GM18507 (cell line): ENCODE data around the gene THAP7.
"Not testable (repeated sequence)": the region's sequence is repeated elsewhere in the genome, so short reads cannot be mapped to it uniquely, and the experiment has no call there.

Source experiments
- DNase-seq: peaks from one replicate; pipeline ENCODE4 v3.0.0; 2011; ENCODE audit warnings: low read depth; ENCODE audit not compliant: insufficient read length; ENCODE audit errors: extremely low spot score
- FAIRE-seq: peaks from 2 replicates; lab custom pipeline; 2011; peaks lifted over from hg19 to GRCh38; lab: Jason Lieb, UNC

THAP7 gene

GRCh38 chr22:21014726-21015465 is 13.0 kb upstream of the THAP7 start, which contains the start of gene P2RX6:
TSS of gene P2RX6 (plus strand) at chr22:21015165. CDS start at chr22:21015175, 10 bp downstream.
- FAIRE-seq, result no peak

GRCh38 chr22:21014202-21014725 is 12.3 kb upstream of the THAP7 start:
- DNase-seq (peak; percentile 94), FAIRE-seq (peak; percentile 96)

More at GRCh38 chr22:21014726-21015465, 13.0 kb upstream of the THAP7 start, which contains the start of gene P2RX6:
- DNase-seq, result no peak

- FAIRE-seq, result no peak
- DNase-seq, result no peak
These were observed 11.8 kb upstream of the THAP7 start for GRCh38 chr22:21013657-21014201.

- no peak for FAIRE-seq
These were observed 10.8 kb upstream of the THAP7 start for GRCh38 chr22:21012446-21013407.

DNA sequence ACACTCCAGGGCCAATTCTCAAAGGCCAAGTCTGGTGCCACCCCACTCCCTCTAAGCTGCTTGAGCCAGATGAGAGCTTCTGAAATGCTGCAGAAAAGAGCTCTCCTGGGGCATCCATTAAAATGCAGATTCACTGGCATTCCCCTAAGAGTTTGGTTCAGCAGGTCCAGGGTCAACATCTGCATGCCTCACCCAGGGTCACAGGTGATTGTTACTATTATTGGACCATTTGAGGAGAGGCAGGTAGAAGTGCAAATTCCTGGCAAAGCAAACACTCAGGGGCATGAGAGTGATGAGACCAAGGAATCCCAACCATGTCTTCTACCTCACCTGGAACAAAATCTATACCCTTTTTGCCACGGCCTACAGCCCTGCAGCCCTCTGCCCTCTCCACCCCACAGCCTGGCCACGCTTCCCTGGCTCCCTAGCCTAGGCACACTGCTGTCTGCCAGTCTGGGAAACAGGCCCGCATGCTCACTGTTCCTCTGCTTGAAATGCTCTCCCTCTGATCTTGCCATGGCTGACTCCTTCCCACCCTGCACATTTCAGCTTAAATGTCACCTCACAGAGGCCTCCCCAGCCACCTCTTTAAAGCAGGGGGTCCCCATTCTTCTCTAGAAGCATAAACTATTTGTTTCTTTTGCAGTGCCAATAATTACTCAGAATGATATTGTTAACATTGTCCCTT is 8.7 kb upstream of the THAP7 start:
- FAIRE-seq (no peak), DNase-seq (no peak)

More at GRCh38 chr22:21012446-21013407, 10.8 kb upstream of the THAP7 start:
- no peak for DNase-seq

DNA sequence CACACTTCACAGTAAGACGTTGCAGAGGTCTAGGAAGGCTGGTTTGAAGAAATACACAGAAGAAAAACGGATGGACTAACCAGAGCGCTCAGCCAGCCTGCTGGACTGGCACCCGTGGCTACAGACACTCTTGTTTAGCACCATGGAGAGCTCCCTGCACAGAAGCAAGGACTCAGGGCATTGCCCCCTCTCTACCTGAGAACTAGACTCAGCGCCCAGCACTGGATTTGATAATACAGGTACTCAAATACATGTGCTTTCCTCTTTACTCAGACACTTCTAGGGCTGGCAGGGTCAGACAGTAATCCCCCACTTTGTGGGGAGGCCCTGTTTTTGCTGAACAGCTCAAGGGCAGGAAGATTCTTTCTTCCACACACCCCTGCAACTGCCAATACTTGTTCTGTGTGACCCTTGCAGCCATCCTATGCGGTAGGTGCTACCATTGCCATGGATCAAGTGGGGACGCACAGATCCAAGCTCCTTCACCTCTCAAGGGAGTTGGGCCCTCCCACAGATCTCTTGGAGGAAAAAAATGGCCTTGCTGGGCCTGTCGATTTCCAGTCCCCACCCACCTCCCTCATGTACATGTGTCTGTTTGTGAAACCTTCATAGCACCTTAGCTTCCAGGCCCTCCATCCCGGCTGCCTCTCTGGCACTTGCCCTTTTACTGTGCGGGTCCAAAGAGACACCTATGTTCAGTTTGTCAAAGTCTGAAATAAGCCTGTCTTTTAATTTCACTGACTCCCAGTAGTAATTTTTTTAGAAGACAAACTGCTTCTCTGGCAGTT is 7.9 kb upstream of the THAP7 start:
- DNase-seq (no peak), FAIRE-seq (peak; percentile 26)

DNA sequence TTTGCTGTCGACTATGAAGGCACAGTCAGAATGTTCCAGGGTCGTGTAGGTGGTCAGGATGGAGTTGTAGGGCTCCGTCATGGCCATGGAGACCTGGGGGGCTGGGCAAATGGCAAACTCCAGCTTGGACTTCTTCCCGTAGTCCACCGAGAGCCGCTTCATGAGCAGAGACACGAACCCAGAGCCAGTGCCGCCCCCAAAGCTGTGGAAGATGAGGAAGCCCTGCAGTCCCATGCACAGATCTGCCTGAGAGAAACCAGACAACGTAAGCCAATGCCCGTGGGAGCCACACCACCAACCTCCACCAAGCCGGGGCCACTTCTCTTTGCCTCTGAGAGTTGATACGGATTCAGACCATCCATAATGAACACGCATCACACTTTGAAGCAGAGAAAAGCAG is 7.3 kb upstream of the THAP7 start:
- DNase-seq, FAIRE-seq: not testable (repeated sequence)

DNA sequence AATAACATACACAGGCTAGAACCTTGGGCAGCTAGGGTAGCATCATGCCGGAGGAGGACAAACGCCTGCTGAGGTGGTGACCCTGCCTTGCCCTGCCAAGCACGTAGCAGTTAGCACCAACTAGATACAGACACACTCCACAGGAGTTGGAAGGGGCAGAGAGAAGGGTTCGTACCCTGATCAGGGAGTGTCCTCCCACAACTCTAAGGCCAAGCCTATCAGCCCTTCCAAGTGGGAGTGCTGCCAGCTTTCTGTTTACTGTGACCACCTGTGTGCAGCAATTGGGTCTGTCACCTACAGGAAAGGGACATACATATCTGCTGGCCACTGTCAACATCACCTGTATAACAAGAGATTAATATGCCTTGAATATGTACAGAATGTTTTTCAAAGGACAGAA is 1.9 kb upstream of the THAP7 start:
- no peak for FAIRE-seq
- no peak for DNase-seq

GRCh38 chr22:21000987-21001600 is 824 bp downstream of the THAP7 start:
- FAIRE-seq, result no peak
- no peak for DNase-seq

DNA sequence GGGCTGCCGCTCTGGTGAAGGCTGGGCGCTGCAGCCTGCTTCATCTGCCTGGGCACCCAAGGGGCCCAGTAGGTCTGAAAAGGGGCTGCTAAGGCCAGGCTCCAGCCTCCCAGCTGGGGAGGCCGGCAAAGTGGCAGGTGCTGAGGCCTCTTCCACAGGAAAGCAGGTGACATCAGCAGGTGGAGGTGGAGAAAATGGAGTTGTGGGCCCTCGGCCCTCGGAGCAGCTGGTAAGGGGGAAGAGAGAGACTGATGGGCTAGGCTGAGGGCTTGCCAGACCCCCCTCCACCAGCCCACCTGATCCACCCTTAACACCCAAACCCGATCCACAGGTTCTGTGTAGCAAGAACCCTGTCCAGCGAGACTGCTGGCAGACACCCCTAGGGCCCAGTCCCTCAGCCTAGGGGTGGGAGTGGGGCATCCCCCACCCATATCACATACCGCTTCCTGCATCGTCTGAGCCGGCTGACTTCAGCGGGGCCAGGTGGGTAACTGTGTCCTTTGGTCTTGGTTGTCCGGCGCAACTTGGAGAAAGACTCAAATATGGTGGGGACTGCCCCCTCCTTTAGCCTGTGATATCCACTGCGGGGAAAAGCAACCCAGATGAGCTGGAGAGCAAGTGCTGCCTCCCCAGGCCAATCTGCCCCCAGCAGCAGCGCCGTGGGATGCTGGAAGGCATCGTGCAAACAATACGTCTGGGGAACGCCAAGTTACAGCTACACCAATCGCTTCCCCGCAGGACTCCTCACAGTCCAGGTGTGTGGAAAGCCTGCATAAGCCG is 1.5 kb downstream of the THAP7 start:
- no peak for DNase-seq
- no peak for FAIRE-seq

- no peak for DNase-seq
- FAIRE-seq, result no peak
These were observed 2.3 kb downstream of the THAP7 start for GRCh38 chr22:20999350-21000206.

DNA sequence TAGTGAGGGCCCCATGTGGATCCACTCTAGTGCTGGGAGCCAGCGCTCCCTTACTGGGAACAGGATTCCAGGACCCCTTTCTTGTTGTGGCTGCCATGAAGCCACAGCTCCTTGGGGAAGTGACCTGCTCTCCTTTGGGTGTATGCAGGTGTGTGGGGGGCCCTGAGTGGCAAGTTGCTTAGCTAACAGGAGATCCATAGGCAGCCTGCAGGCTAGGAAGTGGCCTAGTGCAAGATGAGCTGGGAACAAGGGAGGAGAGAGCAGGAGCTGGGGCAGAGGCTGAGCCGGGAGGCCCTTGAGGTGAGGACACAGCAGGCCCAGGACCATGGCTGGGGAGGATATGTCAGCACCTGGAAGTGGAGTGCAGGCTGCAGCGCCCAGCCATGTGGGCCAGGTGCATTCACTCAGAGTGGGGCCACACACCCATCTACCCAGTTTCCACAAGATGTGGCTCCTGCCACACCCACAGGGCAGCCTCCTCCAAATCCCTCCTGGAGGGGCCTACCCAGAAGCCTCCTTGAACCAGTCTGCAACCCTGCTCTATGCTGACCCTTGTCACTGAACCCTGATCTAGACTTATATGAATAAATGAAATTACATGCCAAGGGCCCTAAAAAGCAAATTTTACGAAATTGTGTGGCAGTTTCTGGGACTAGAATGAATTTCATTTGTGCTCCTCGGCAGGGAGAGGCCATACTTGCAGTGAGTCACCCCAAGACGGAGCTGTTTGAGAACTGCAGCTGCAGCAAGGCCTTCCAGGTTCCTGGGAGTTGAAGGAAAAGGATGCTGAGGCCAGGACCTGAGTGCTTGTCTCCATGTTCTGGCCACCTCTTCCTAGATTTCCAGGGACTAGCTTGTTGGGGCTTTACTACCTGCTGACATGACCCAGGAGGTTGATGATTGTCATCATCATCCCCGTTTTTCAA is 3.2 kb downstream of the THAP7 start:
- FAIRE-seq (no peak), DNase-seq (no peak)

DNA sequence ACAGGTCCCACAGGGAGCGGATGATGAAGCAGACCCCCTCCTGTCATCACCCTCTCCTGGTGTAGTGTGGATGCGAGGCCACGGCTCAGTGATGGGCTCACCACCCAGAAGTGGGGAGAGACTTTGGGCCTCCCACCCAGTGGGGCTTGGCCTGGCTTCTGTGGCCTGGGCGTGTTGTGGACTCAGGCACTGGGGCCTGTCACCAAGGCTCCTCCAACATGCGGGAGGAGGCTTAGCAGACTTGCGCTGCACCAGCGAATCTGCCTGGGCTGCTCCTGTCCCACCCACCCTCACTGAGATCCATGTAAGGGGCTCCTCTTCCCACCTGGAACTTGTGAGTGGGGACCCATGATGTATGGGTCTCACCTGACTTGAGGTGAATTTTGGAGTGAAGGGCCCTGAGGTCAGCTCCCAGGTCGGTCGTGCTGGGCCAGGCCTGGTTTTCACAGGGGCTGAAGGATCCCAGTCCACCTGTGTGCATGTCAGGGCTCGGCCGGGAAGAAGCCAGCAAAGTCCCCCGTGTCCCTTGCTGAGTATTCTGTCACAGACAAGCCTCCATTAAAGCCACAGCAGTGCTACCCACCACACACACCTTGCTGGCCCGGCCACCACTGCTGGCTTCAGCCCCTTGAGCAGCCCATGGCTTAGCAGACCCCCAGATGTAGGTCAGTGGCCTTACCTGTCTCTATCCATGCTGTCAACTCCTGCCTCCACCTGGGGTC is 4.2 kb downstream of the THAP7 start:
- no peak for FAIRE-seq
- no peak for DNase-seq

GRCh38 chr22:20996598-20997535 is 5.1 kb downstream of the THAP7 start:
- FAIRE-seq (no peak), DNase-seq (no peak)
